ENCODE data around the gene PLEKHM3.
"Not testable (repeated sequence)": the region's sequence is repeated elsewhere in the genome, so short reads cannot be mapped to it uniquely, and the experiment has no call there.

PLEKHM3 gene

GRCh38 chr2:207819021-207819797 lies 206.1 kb downstream of the PLEKHM3 start:
- DNase-seq (ENCODE audit: low spot score in 2 of 2) = no peak
- H3K9me3 Mint-ChIP-seq = no peaks in the 10 kb centered on the region
- H3K4me3 Mint-ChIP-seq = no peak overlapping the region
- no peak for ATAC-seq
- no peak overlapping the region for H3K27ac Mint-ChIP-seq
- no peaks in the 10 kb centered on the region for H3K4me1 Mint-ChIP-seq
- H3K36me3 Mint-ChIP-seq = peaks cover 5% of the 10 kb centered on the region

- no peak for DNase-seq (ENCODE audit: low spot score in 2 of 2)
- Mint-ChIP-seq H3K27ac (no peak overlapping the region), H3K4me1 (peaks cover 8% of the 10 kb centered on the region), H3K4me3 (no peak overlapping the region), H3K9me3 (no peaks in the 10 kb centered on the region), H3K36me3 (no peaks in the 10 kb centered on the region)
- ATAC-seq = no peak
Measured at GRCh38 chr2:207816546-207816945, 208.8 kb downstream of the PLEKHM3 start.

- ATAC-seq = no peak
- Mint-ChIP-seq H3K4me1 (peaks cover 8% of the 10 kb centered on the region), H3K27ac (no peak overlapping the region), H3K4me3 (no peak overlapping the region), H3K9me3 (no peaks in the 10 kb centered on the region), H3K36me3 (no peaks in the 10 kb centered on the region)
- no peak for DNase-seq (ENCODE audit: low spot score in 2 of 2)
Measured at GRCh38 chr2:207815254-207815653, 210.1 kb downstream of the PLEKHM3 start.

- DNase-seq (ENCODE audit: low spot score in 2 of 2) = no peak
- Mint-ChIP-seq H3K9me3 (no peaks in the 10 kb centered on the region), H3K36me3 (no peaks in the 10 kb centered on the region), H3K4me1 (peaks cover 8% of the 10 kb centered on the region), H3K4me3 (no peak overlapping the region), H3K27ac (no peak overlapping the region)
- no peak for ATAC-seq
Measured at GRCh38 chr2:207813942-207814341, 211.4 kb downstream of the PLEKHM3 start.

GRCh38 chr2:207813221-207813916 lies 212.0 kb downstream of the PLEKHM3 start:
- ATAC-seq (no peak), DNase-seq (ENCODE audit: low spot score in 2 of 2) (no peak)
- no peak overlapping the region for H3K27ac Mint-ChIP-seq
- peaks cover 8% of the 10 kb centered on the region for H3K4me1 Mint-ChIP-seq
- no peaks in the 10 kb centered on the region for H3K36me3 Mint-ChIP-seq
- no peaks in the 10 kb centered on the region for H3K9me3 Mint-ChIP-seq
- no peak overlapping the region for H3K4me3 Mint-ChIP-seq

GRCh38 chr2:207812726-207813080 lies 212.6 kb downstream of the PLEKHM3 start:
- no peaks in the 10 kb centered on the region for H3K9me3 Mint-ChIP-seq
- DNase-seq (ENCODE audit: low spot score in 2 of 2) (no peak), ATAC-seq (no peak)
- peaks cover 8% of the 10 kb centered on the region for H3K4me1 Mint-ChIP-seq
- no peaks in the 10 kb centered on the region for H3K36me3 Mint-ChIP-seq
- no peak overlapping the region for H3K27ac Mint-ChIP-seq
- H3K4me3 Mint-ChIP-seq = no peak overlapping the region

GRCh38 chr2:207812058-207812725 lies 213.1 kb downstream of the PLEKHM3 start:
- Mint-ChIP-seq H3K9me3 (no peaks in the 10 kb centered on the region), H3K4me3 (no peak overlapping the region), H3K36me3 (no peaks in the 10 kb centered on the region), H3K27ac (no peak overlapping the region), H3K4me1 (peaks cover 13% of the 10 kb centered on the region)
- no peak for ATAC-seq
- no peak for DNase-seq (ENCODE audit: low spot score in 2 of 2)

- not testable (repeated sequence) for H3K9me3 Mint-ChIP-seq; H3K4me3 Mint-ChIP-seq; H3K27ac Mint-ChIP-seq; DNase-seq (ENCODE audit: low spot score in 2 of 2); H3K36me3 Mint-ChIP-seq; ATAC-seq
- H3K4me1 Mint-ChIP-seq = peaks cover 13% of the 10 kb centered on the region
Measured at GRCh38 chr2:207811658-207812057, 213.7 kb downstream of the PLEKHM3 start.

- no peaks in the 10 kb centered on the region for H3K36me3 Mint-ChIP-seq
- H3K4me1 Mint-ChIP-seq = peaks cover 13% of the 10 kb centered on the region
- ATAC-seq (no peak), DNase-seq (ENCODE audit: low spot score in 2 of 2) (no peak)
- H3K9me3 Mint-ChIP-seq = no peaks in the 10 kb centered on the region
- H3K4me3 Mint-ChIP-seq = no peak overlapping the region
- H3K27ac Mint-ChIP-seq = no peak overlapping the region
Measured at GRCh38 chr2:207810200-207810788, 215.0 kb downstream of the PLEKHM3 start.

GRCh38 chr2:207808119-207808518 lies 217.2 kb downstream of the PLEKHM3 start:
- no peak for ATAC-seq
- Mint-ChIP-seq H3K4me1 (peaks cover 6% of the 10 kb centered on the region), H3K9me3 (no peaks in the 10 kb centered on the region), H3K4me3 (no peak overlapping the region), H3K27ac (no peak overlapping the region), H3K36me3 (no peaks in the 10 kb centered on the region)
- no peak for DNase-seq (ENCODE audit: low spot score in 2 of 2)

- Mint-ChIP-seq H3K36me3 (no peaks in the 10 kb centered on the region), H3K27ac (no peak overlapping the region), H3K4me1 (peaks cover 6% of the 10 kb centered on the region), H3K4me3 (no peak overlapping the region), H3K9me3 (no peaks in the 10 kb centered on the region)
- no peak for DNase-seq (ENCODE audit: low spot score in 2 of 2)
- ATAC-seq = peak; percentile 82
Measured at GRCh38 chr2:207807516-207807915, 217.8 kb downstream of the PLEKHM3 start.

GRCh38 chr2:207805566-207806226 lies 219.6 kb downstream of the PLEKHM3 start:
- Mint-ChIP-seq H3K36me3 (no peaks in the 10 kb centered on the region), H3K27ac (no peak overlapping the region), H3K4me3 (no peak overlapping the region), H3K4me1 (peaks cover 6% of the 10 kb centered on the region), H3K9me3 (no peaks in the 10 kb centered on the region)
- DNase-seq (ENCODE audit: low spot score in 2 of 2) = no peak
- ATAC-seq = no peak

- no peak for DNase-seq (ENCODE audit: low spot score in 2 of 2)
- H3K4me3 Mint-ChIP-seq = no peak overlapping the region
- H3K4me1 Mint-ChIP-seq = peaks cover 5% of the 10 kb centered on the region
- no peak overlapping the region for H3K27ac Mint-ChIP-seq
- ATAC-seq = no peak
- H3K36me3 Mint-ChIP-seq = no peaks in the 10 kb centered on the region
- no peaks in the 10 kb centered on the region for H3K9me3 Mint-ChIP-seq
Measured at GRCh38 chr2:207802650-207803049, 222.7 kb downstream of the PLEKHM3 start.

GRCh38 chr2:207801259-207801658 lies 224.1 kb downstream of the PLEKHM3 start:
- no peaks in the 10 kb centered on the region for H3K36me3 Mint-ChIP-seq
- no peak overlapping the region for H3K27ac Mint-ChIP-seq
- H3K4me1 Mint-ChIP-seq = no peaks in the 10 kb centered on the region
- no peaks in the 10 kb centered on the region for H3K9me3 Mint-ChIP-seq
- H3K4me3 Mint-ChIP-seq = no peak overlapping the region
- DNase-seq (ENCODE audit: low spot score in 2 of 2) (no peak), ATAC-seq (no peak)
